Keratinocyte (primary cell): ENCODE measurements around the gene MGLL. TPM values are rescaled to one million over a fixed set of nuclear protein-coding genes. Genes with fewer than 3 reads are reported as not detected.

Experiments used
- DNase-seq: peaks from one replicate; pipeline ENCODE4 v3.0.0-alpha.2; 2011; ENCODE audit warnings: low read depth, missing footprints, low spot score
- FAIRE-seq: peaks from 2 replicates; lab custom pipeline; 2011; peaks lifted over from hg19 to GRCh38; lab: Jason Lieb, UNC
- H2AFZ ChIP-seq: 2 replicates; pipeline ENCODE4 v1.6.0; 2012; ENCODE audit warnings: low read length, control low read depth, inconsistent platforms; ENCODE audit not compliant: control insufficient read depth
- H3K27ac ChIP-seq: 2 replicates; pipeline ENCODE4 v1.5.1; 2011; ENCODE audit warnings: low read length; ENCODE audit not compliant: control insufficient read depth, insufficient read depth
- H3K27me3 ChIP-seq: 3 replicates; pipeline ENCODE4 v1.6.0; 2011; ENCODE audit warnings: low read length; ENCODE audit not compliant: control insufficient read depth, insufficient read depth; ENCODE audit errors: extremely low read depth
- H3K36me3 ChIP-seq, 2 experiments: 2 replicates in 1 of 2; 3 replicates in 1 of 2; pipeline ENCODE4 v1.5.1; 2011; ENCODE audit warnings: low read length in 2 of 2, mild to moderate bottlenecking in 1 of 2; ENCODE audit not compliant: control insufficient read depth in 2 of 2, insufficient read depth in 2 of 2; ENCODE audit errors: extremely low read depth in 1 of 2
- H3K4me1 ChIP-seq: 3 replicates; pipeline ENCODE4 v1.5.1; 2011; ENCODE audit warnings: low read length; ENCODE audit not compliant: control insufficient read depth, insufficient read depth; ENCODE audit errors: extremely low read depth
- H3K4me2 ChIP-seq: 3 replicates; pipeline ENCODE4 v1.6.0; 2011; ENCODE audit warnings: low read depth, low read length; ENCODE audit not compliant: control insufficient read depth, insufficient read depth; ENCODE audit errors: extremely low read depth
- H3K4me3 ChIP-seq, 3 experiments: fragments of 200-600 bp in 1 of 3; sonication (generic) in 1 of 3; 2 replicates in 2 of 3; 3 replicates in 1 of 3; pipeline ENCODE4 v1.5.1; 2011 to 2016; ENCODE audit warnings: low read length in 3 of 3, mild to moderate bottlenecking in 3 of 3, control low read depth in 2 of 3, inconsistent platforms in 1 of 3, low read depth in 1 of 3, mixed read lengths in 1 of 3, mixed run types in 1 of 3, moderate library complexity in 1 of 3; ENCODE audit not compliant: control insufficient read depth in 2 of 3, insufficient read depth in 2 of 3; ENCODE audit errors: extremely low read depth in 1 of 3
- H3K79me2 ChIP-seq: 2 replicates; pipeline ENCODE4 v1.6.0; 2012; ENCODE audit warnings: low read length; ENCODE audit not compliant: control insufficient read depth, insufficient read depth
- H3K9ac ChIP-seq: 3 replicates; pipeline ENCODE4 v1.6.0; 2011; ENCODE audit warnings: low read length; ENCODE audit not compliant: control insufficient read depth, insufficient read depth; ENCODE audit errors: extremely low read depth
- H3K9me1 ChIP-seq: 3 replicates; pipeline ENCODE4 v1.6.0; 2011; ENCODE audit warnings: low read length; ENCODE audit not compliant: control insufficient read depth, insufficient read depth; ENCODE audit errors: extremely low read depth
- H3K9me3 ChIP-seq: 2 replicates; pipeline ENCODE4 v1.5.1; 2012; ENCODE audit warnings: low read depth, low read length; ENCODE audit not compliant: control insufficient read depth
- H4K20me1 ChIP-seq: 3 replicates; pipeline ENCODE4 v1.6.0; 2011; ENCODE audit warnings: low read length; ENCODE audit not compliant: control insufficient read depth, insufficient read depth; ENCODE audit errors: extremely low read depth
- CTCF ChIP-seq, 3 experiments: IDR thresholded peaks in 1 of 3; conservative IDR thresholded peaks in 1 of 3; optimal IDR thresholded peaks in 1 of 3; 2 replicates in 2 of 3; 3 replicates in 1 of 3; pipeline versions ENCODE3 to v1.5.1; 2011; ENCODE audit warnings: low read length in 3 of 3, mild to moderate bottlenecking in 3 of 3, moderate library complexity in 2 of 3, control low read depth in 1 of 3, inconsistent platforms in 1 of 3; ENCODE audit not compliant: insufficient read depth in 2 of 3; ENCODE audit errors: extremely low read depth in 1 of 3
- EZH2 ChIP-seq: IDR thresholded peaks from one replicate; pipeline ENCODE4 v1.6.1; 2012; ENCODE audit warnings: inconsistent platforms, mild to moderate bottlenecking, low read length, moderate library complexity
- dilution Hi-C: fragments of 300-500 bp; cut with MboI; formaldehyde crosslinking; loops from one replicate; pipeline ENCODE4 v1.7.0; 2020; ENCODE audit warnings: low sequenced_read_pairs; ENCODE audit not compliant: extremely low pct_ligation_motif_present
- polyA plus RNA-seq, 5 experiments: library from polyadenylated mRNA; depleted of rRNA in 3 of 5; stranded (reverse) in 3 of 5; stranded (forward) in 1 of 5; unstranded in 1 of 5; fragments of >200 nt; gene quantifications; 1 replicate in 1 of 5; 2 replicates in 3 of 5; 3 replicates in 1 of 5; pipeline versions ENCODE4 v1.2.1 to v1.2.3, GENCODE V29; 2011 to 2012; ENCODE audit warnings: missing spikeins in 2 of 5, low read depth in 1 of 5, low replicate concordance in 1 of 5

MGLL gene
- polyA plus RNA-seq, 1 donor (not counting 4 experiments of a cell fraction or from before 2014, with no cell fraction given): 17.8 TPM

- DNase-seq: no peak
- FAIRE-seq: no peak
- TF ChIP-seq CTCF (optimal IDR thresholded peaks at IDR 0.05 in 1 of 3, IDR thresholded peaks at IDR 0.05 in 1 of 3, conservative IDR thresholded peaks at IDR 0.05 in 1 of 3; ENCODE audit: extremely low read depth in 1 of 3, insufficient read depth in 2 of 3, low read length in 3 of 3) (no peak), EZH2 (no peak)
- Histone ChIP-seq H3K9me1 (no peaks in the 10 kb centered on the region), H3K79me2 (no peaks in the 10 kb centered on the region), H3K36me3 (peaks cover 3 to 5% of the 10 kb centered on the region in 2 experiments), H4K20me1 (no peaks in the 10 kb centered on the region), H3K9ac (no peak overlapping the region), H3K9me3 (no peaks in the 10 kb centered on the region), H3K4me3 (no peak overlapping the region), H3K4me2 (no peak overlapping the region), H2AFZ (no peak overlapping the region), H3K27me3 (no peaks in the 10 kb centered on the region), H3K4me1 (peaks cover 32% of the 10 kb centered on the region), H3K27ac (no peak overlapping the region)
- dilution Hi-C loops: no loop called here
Measured at GRCh38 chr3:127788451-127788909, 33.8 kb downstream of the MGLL start.

- Histone ChIP-seq H3K27ac (no peak overlapping the region), H3K27me3 (no peaks in the 10 kb centered on the region), H3K4me1 (peaks cover 28% of the 10 kb centered on the region), H3K9me3 (no peaks in the 10 kb centered on the region), H3K4me3 (no peak overlapping the region), H3K79me2 (no peaks in the 10 kb centered on the region), H3K36me3 (peaks cover 3 to 5% of the 10 kb centered on the region in 2 experiments), H4K20me1 (no peaks in the 10 kb centered on the region), H3K9me1 (no peaks in the 10 kb centered on the region), H3K9ac (no peak overlapping the region), H3K4me2 (no peak overlapping the region), H2AFZ (no peak overlapping the region)
- TF ChIP-seq CTCF (optimal IDR thresholded peaks at IDR 0.05 in 1 of 3, IDR thresholded peaks at IDR 0.05 in 1 of 3, conservative IDR thresholded peaks at IDR 0.05 in 1 of 3; ENCODE audit: extremely low read depth in 1 of 3, insufficient read depth in 2 of 3, low read length in 3 of 3) (no peak), EZH2 (no peak)
- DNase-seq (no peak), FAIRE-seq (no peak)
- dilution Hi-C loops: no loop called here
Measured at GRCh38 chr3:127787571-127788365, 34.5 kb downstream of the MGLL start.
